ENCODE data around the gene SUV39H1.

The SUV39H1 gene

DNA sequence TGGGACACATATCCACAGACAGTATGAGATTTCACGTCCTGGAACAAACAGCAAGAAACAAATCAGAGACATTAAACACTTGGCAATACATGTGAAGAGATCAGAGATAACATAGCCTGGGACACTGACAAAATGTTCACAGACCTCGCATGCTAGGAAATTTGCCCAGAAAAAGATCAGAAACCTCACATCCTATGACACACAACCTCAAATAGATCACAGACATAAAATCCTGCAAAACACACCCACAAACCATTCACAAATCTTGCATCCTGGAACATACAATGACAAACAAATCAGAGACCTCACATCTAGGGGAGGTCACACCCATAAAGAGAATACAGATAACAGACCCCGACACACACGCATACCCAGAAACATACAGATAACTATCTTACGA lies 18.0 kb downstream of the SUV39H1 start:
- no peak for DNase-seq (ENCODE audit: low read depth)

DNA sequence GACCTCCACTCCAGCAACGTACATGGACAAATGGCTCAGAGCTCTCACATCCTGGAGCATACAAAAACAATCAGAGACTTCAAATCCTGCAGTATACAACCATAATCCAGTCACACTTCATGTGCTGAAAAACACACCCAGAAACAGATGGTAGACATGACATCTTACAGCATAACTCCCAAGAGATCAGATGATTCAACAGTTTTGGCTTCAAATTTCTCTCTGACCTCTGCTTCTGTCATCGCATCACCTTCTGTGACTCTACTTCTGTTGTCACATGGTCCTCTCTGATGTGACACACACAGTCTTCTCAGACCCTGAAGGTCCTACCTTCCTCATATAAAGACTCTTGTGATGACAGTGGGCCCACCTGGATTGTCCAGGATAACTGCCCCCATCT lies 18.5 kb downstream of the SUV39H1 start:
- no peak for DNase-seq (ENCODE audit: low read depth)

DNA sequence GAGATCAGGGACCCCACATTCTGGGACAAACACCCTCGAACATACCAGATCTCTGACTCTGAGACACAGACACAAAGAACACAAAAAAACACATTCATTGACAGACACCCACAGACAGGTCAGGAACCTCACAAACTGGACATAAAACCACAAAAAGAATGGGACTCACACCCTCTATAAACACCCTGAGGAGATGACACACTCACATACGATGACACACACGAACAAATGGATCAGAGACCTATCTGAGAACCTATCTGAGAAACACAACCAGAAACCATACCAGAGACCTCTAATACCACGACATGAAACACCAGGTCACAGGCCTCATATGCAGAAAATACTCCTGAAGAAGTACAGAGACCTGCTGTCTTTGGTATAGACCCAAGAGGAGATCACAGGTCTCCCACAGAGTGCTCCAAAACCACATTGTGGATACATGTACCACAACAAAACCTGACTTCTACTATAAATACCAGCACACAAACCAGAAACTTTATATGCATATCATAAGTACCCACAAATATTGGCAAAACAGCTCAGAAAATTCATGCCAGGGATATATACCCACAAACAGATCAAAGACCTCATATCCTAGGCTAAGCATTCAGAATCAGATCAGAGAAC lies 19.5 kb downstream of the SUV39H1 start:
- DNase-seq (ENCODE audit: low read depth) = no peak

DNA sequence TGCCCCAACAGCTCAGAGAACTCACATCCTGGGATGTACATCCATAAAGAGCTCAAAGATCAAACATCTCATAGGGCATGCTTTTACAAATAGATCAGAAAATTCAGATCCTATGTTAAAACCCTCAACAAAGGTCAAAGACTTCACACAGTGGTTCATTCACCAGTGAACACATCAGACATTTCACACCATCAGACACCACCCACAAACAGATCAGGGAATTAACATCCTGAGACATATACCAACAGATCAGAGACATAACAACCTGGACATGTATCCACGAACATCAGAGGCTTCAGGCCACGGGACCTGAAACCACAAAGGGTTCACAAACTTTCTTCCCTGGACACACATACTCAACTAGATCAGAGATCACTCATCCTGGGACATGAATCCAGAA lies 23.4 kb downstream of the SUV39H1 start:
- no peak for DNase-seq (ENCODE audit: low read depth)

DNA sequence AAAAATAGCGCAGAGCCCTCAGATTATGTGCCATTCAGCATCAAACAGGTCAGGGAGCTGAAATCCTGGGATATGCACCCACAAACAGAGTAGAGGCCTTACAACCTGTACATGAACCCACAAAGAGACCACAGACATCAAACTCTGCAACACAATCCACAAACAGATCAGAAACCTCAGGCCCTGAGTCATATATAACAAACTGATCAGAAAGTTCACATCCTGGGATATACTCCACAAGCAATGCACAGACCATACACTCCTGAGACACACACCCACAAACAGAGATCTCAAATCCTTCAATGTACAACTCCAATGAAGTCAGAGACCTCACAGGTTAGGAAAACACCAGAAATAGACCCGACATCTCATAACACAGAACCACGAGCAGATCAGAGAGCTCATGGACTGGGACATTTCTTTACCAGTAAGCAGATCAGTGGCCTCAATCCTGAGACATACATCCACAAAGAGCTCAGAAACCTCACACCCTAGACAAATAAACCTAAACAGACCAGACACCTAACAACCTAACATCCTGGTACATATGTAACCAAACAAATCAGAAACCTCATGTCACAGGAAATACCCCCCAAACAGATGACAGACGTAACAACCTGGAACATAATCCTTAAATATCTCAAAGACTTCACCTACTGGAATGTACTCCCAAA lies 24.2 kb downstream of the SUV39H1 start:
- DNase-seq (ENCODE audit: low read depth) = no peak

DNA sequence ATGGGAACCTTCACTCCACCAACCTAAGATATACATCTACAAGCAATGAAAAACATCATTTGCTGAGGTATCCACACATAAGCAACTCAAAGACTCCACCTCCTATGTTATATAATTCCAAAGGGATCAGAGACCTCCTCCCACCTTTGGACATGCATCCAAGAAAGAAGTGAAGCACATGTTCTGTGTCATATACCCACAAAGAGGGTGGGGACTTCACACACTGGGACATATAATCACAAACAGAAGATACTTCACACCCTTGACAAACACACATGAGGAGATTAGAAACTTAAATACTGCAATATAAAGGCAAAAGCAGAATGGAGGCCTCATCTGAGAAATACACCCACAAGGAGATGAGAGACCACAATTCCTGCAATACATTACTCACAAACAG lies 25.4 kb downstream of the SUV39H1 start:
- no peak for DNase-seq (ENCODE audit: low read depth)

DNA sequence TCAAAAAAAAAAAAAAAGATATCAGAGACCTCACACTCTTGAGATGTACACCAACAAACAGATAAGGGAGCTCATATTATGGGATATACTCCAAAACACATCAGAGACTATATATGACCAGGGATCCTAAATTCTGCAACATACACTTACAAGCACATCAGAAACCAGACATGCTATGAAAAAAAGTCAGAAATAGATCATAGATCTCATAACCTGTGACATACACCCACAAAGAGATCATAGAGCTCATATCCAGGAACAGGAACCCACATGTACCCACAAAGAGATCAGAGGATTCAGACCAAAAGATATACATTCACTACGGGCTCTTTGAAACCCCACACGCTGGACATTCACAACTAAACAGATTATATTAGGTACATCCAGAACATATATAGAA lies 30.1 kb downstream of the SUV39H1 start:
- DNase-seq (ENCODE audit: low read depth) = no peak

DNA sequence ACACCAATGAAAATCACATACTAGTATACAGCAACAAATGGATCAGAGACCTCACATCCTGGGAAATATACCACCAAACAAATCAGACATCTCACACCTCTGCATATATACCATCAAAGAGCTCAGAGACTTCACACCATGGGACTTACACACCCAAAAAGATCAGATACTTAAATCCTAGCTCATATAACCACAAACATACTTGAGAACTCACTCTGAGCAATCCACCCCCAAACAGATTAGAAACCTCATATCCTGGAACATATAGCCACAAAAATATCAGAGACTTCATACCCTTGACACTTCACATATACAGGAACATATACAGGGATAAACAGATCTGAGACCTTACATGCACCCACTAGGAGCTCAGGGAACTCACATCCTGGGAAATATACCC lies 32.1 kb downstream of the SUV39H1 start:
- DNase-seq (ENCODE audit: low read depth) = no peak

DNA sequence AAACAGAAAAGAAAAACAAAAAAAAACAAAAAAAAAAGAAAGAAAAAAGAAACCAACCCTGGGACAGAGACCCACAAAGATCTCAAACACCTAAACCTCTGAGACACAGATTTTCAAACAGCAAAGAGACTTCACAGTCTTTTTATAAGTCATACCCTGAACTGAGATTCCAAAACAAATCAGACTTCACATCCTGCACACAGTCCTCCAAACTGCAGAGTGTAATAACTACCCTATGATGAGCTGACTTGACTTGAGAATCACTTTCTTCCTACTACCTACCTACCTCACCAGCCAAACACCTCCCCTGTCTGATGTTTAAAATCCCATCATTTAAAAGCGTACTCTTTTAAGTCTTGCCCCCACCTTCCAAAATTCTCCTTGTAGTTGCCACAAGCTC lies 39.8 kb downstream of the SUV39H1 start:
- DNase-seq (ENCODE audit: low read depth) = no peak

DNA sequence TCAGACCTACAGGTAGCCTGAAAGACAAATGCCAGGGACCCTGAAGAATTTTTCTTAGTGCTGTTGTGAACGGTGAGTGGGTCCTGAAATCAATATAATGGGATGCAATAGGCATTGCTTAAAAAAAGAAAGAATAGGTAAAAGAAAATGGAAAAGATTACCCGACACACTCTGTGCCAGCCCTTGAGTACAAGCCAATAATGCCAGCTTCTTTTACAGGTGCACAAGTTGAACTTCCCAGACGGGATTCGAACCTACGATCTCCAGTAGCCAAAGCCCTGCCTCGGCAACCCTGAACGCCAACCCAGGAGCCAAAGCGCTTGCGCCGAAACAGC lies 40.3 kb downstream of the SUV39H1 start:
- no peak for DNase-seq (ENCODE audit: low read depth)

DNA sequence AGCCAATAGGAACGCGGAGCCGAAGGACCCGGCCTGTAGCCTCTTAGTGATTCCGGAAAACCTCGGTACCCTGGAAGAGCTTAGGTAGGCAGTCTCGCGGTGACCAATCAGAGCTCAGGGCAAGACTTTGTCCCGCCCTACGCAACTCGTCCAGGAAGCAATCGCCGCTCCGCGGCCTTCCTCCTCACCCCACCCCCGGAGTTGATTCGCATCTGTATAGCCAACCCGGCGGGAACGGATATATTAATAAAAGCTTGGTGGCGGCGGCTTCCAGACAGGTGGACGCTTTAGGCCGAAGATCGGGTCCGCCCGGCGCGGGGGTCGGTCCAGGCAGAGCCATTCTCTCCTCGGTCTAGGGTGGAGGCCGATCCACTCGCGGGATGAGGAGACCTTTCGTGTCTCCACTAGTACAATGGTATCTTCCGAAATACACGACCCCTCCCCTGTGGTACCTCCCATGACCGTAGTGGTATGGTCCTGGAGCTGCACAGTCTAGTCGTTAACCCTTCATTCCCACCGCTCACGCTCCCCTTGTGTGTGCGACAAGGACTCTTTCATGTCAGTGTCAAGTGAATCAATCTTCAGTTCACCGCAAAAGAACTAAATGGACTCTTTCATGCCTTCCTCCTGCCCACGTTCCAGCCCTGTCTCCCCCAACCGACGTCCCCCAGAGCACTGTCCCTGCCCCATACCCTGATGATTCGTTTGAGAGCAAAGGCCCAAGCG lies 40.8 kb downstream of the SUV39H1 start:
- peak; percentile 94 for DNase-seq (ENCODE audit: low read depth)

DNA sequence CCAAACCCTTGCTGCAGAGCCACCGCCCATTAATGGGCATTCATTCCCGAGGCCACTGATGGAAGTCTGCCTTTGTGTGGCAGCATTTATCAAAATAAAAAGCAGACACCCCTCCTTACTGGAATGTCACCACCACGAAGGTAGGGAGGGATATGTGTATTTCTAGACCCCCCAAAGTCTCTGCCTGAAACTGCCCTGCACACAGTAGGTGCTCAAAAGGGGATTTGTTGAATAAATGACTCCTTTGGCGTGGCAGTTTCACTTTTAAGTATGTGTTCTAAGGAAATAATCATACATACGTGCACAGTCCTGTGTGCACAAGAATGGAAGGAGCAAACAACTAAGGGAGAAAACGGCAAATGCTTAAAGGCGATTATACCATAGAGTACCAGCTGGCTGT lies 41.4 kb downstream of the SUV39H1 start:
- DNase-seq (ENCODE audit: low read depth) = no peak

DNA sequence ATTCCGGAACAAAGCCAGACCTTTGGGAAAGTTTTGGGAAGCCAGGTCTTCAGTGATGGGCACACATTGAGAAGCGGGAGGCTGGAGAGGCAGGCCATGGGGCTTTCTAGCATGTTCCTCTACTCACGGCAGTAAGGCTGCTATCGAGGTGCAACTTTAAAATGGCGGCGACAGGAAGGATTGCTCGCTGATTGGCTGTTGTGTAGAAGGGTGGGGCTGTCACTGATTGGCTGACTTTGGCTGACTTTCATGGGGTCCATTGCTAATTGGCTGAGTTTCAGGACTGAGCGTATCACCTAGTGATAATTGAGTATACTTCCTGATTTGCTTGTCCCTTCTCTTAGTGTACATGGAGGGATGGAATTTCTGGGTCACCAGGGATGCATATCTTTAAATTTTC lies 45.3 kb downstream of the SUV39H1 start:
- no peak for DNase-seq (ENCODE audit: low read depth)

DNA sequence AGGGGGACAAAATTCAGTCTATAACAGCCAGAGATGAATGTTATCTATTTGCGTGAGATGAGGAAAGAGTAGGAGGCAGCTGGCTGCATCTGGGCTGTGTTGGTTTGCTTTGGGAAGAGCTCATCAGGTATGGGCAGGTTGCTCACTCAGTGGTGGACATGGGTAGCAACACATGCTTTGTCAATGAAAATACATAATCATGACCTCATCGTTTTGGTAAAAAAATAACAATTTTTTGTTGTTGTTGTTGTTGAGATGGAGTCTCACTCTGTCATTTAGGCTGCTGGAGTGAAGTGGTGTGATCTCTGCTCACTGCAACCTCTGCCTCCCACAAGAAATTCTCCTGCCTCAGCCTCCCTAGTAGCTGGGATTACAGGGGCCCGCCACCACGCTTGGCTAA lies 48.7 kb downstream of the SUV39H1 start:
- no peak for DNase-seq (ENCODE audit: low read depth)

DNA sequence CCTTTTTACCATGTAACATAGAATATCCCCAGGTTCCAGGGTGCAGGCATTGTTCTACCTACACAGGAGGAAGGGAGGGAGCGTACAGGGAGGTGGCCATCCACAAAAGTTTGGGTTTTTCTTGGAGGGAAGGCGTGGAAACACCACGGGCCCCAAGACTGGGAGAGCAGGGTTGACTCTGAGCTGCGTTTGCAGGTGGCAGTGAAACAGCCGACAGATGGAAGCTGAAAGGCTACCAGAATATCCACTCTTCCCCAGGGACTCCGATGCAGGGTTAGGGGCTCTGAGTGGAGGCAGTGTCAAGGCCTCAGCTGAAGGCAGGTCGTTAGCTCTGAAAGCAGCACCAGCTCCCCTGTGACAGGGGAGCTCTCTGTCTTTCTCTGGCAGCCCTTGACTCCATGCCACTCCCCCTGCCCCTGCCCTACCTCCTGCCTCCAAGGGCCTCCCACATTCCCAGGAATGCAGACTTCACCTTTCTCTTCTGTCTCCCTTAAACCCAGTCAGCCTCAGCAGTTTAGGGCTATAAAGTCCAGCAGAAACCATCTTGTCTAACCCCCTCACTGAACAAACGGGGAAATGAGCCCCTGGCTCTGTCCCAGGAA lies 51.0 kb downstream of the SUV39H1 start:
- no peak for DNase-seq (ENCODE audit: low read depth)

DNA sequence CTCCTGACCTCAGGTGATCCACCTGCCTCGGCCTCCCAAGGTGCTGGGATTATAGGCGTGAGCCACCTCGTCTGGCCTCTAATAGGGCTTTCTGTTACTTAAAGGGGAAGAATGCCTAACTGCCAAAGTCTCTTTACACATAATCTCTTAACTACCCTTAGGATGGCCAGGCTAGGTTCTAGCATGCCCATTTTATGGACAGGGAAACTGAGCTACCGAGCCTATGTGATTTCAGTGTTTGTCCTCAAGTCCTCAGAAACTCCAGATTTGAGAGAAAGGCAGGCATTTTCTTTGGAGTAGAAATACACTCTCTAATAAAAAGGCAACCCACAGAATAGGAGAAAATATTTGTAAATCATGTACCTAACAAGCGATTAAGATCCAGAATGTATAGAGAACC lies 52.6 kb downstream of the SUV39H1 start:
- DNase-seq (ENCODE audit: low read depth) = no peak

DNA sequence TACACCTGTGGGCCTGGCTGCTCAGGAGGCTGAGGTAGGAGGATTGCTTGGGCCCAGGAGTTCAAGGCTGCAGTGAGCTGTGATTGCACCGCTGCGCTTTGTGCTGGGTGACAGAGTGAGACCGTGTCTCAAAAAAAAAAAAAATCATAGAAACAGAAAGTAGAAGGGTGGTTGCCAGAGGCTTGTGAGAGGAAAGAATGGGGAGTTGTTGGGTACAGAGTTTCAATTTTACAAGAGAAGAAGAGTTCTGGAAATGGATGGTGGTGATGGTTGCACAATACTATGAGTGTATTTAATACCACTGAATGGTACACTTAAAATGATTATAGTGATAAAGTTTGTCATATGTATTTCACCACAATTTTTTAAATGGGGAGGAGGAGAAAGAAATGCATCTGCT lies 54.8 kb downstream of the SUV39H1 start:
- no peak for DNase-seq (ENCODE audit: low read depth)

DNA sequence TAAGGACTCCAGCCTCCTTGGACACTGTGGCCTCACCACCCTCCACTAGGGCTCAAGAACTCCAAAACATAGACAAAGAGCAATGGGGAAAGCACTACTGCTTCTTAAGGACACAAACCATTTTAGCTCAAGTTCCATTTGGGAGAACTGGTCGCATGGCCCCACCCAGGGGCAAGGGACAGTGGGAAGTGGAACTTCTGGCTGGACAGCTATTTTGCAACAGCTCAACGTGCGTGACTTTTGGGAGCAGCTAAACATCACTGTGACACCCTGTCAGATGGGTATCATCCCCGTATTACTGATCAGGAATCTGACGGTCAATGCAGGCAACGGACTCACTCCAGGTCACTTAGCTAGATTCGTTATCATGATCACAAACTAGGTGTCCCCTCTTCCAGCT lies 56.0 kb downstream of the SUV39H1 start:
- no peak for DNase-seq (ENCODE audit: low read depth)

DNA sequence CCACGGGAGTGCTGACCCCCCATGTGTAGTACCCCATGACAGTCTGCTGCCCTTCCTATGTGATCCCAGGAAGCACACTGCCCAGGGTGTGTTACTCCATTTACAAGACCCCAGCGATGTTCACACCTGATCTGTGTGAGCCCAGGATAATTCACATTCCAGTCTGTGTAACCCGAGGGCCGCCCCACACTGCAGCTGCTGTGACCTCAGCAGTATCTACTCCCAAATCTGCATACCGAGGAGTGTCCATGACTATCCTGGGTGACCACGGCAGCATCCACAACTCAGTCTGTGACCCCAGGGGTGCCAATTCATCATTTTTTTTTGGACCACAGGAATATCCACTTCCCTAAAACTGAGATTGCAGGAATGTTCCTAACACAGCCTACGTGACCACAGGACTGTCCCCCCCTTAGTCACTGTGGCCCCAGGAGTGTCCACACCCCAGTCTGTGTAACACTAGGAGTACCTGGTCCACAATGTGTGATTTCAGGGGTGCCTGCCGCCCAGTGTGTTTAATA lies 57.2 kb downstream of the SUV39H1 start:
- no peak for DNase-seq (ENCODE audit: low read depth)

DNA sequence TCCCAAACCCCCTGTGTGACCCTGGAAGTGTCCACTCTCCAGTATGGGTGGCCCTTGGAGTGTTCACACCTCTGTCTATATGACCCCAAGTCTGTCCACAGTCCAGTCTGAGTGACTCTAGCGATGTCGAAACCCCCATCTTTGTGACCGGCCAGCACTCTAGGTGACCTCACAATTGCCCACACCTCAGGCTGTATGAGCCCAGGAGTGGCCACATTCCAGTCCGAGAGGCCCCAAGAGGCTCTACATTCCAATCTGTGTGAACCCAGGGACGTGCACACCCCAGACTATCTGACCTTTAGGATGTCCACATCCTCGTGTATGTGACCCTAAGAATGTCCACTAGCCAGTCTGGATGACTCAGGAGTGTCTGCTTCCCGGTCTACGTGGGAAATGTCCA lies 57.7 kb downstream of the SUV39H1 start:
- no peak for DNase-seq (ENCODE audit: low read depth)
